PFSK-1 (cell line): Measurements from ENCODE around the gene CHMP4A.

Experiments used
- FOXP2 ChIP-seq: optimal IDR thresholded peaks from 2 replicates; pipeline ENCODE3; 2011; ENCODE audit warnings: borderline replicate concordance, control low read depth, inconsistent platforms; ENCODE audit not compliant: insufficient read depth; ENCODE audit errors: extremely low read length, extremely low read depth
- POLR2AphosphoS5 ChIP-seq: IDR thresholded peaks from 2 replicates; pipeline ENCODE4 v1.6.1; 2012; ENCODE audit warnings: low read depth, mild to moderate bottlenecking, control low read depth, low read length, moderate library complexity
- SIN3A ChIP-seq: IDR thresholded peaks from 2 replicates; pipeline ENCODE4 v1.6.1; 2012; ENCODE audit warnings: mild to moderate bottlenecking, low read length, moderate library complexity, borderline replicate concordance; ENCODE audit not compliant: insufficient read depth
- TAF1 ChIP-seq: IDR thresholded peaks from 2 replicates; pipeline ENCODE4 v1.6.1; 2012; ENCODE audit warnings: low read length, control low read depth, borderline replicate concordance; ENCODE audit not compliant: insufficient read depth
- TF ChIP-seq, protein P1 (sequence below), 2 experiments: IDR thresholded peaks; 2 replicates each; pipeline versions ENCODE4 v1.6.1 to v1.8.0; 2011 to 2012; ENCODE audit warnings: low read depth in 2 of 2, low read length in 2 of 2, control low read depth in 1 of 2, inconsistent platforms in 1 of 2, mild to moderate bottlenecking in 1 of 2, moderate library complexity in 1 of 2; ENCODE audit not compliant: insufficient read depth in 1 of 2

CHMP4A gene

GRCh38 chr14:24179294-24179960 lies 33.9 kb downstream of the CHMP4A start:
- no peak for TF ChIP-seq POLR2AphosphoS5

GRCh38 chr14:24178399-24179178 lies 34.7 kb downstream of the CHMP4A start:
- TF ChIP-seq POLR2AphosphoS5 (no peak), FOXP2 (no peak), SIN3A (no peak), TAF1 (no peak)
- TF ChIP-seq, protein P1, sequence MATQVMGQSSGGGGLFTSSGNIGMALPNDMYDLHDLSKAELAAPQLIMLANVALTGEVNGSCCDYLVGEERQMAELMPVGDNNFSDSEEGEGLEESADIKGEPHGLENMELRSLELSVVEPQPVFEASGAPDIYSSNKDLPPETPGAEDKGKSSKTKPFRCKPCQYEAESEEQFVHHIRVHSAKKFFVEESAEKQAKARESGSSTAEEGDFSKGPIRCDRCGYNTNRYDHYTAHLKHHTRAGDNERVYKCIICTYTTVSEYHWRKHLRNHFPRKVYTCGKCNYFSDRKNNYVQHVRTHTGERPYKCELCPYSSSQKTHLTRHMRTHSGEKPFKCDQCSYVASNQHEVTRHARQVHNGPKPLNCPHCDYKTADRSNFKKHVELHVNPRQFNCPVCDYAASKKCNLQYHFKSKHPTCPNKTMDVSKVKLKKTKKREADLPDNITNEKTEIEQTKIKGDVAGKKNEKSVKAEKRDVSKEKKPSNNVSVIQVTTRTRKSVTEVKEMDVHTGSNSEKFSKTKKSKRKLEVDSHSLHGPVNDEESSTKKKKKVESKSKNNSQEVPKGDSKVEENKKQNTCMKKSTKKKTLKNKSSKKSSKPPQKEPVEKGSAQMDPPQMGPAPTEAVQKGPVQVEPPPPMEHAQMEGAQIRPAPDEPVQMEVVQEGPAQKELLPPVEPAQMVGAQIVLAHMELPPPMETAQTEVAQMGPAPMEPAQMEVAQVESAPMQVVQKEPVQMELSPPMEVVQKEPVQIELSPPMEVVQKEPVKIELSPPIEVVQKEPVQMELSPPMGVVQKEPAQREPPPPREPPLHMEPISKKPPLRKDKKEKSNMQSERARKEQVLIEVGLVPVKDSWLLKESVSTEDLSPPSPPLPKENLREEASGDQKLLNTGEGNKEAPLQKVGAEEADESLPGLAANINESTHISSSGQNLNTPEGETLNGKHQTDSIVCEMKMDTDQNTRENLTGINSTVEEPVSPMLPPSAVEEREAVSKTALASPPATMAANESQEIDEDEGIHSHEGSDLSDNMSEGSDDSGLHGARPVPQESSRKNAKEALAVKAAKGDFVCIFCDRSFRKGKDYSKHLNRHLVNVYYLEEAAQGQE (IDR thresholded peaks at IDR 0.05; ENCODE audit: insufficient read depth in 1 of 2, low read depth in 2 of 2, low read length in 2 of 2) = no peak

- TF ChIP-seq POLR2AphosphoS5 (no peak), FOXP2 (no peak), SIN3A (no peak), TAF1 (no peak)
- TF ChIP-seq, protein P1 (IDR thresholded peaks at IDR 0.05; ENCODE audit: insufficient read depth in 1 of 2, low read depth in 2 of 2, low read length in 2 of 2) = no peak
These were observed 35.4 kb downstream of the CHMP4A start for GRCh38 chr14:24177891-24178290.

DNA sequence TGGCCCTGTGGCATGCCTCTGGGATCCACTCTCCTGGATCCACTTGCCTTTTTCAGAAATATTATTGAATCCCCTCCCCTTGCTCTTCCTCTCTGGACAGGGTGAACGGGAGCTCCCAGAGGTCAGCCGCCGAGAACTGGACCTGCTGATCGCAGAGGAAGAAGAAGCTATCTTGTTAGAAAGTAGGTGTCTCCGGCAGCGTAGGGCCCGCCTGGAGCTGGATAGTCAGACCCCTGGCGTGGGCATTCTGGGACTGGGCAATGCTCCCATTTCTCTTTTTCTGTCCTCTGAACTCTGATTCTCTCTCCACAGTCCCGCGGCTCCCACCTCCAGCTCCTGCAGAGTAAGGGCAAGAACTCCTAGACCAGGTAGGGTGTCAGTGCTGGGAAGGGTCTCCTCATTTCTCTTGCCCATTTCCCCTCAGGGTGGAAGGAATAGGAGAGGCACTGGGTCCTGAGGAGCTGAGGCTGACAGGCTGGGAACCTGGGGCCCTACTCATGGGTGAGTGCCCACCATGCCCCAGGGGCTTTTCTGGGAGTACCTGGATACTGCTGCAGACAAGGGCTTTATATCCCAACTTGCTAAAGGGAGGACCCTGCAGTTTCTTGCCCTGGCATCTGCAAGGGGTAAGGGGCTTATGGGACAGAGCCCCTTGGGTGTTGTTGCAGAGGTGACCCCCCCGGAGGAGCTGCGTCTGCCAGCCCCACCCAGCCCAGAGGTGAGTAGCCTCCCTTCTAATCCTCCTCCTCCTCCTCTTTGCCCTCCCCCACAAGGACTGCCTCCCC lies 36.1 kb downstream of the CHMP4A start:
- no peak for TF ChIP-seq POLR2AphosphoS5
- TF ChIP-seq, protein P1 (IDR thresholded peaks at IDR 0.05; ENCODE audit: insufficient read depth in 1 of 2, low read depth in 2 of 2, low read length in 2 of 2) = no peak

DNA sequence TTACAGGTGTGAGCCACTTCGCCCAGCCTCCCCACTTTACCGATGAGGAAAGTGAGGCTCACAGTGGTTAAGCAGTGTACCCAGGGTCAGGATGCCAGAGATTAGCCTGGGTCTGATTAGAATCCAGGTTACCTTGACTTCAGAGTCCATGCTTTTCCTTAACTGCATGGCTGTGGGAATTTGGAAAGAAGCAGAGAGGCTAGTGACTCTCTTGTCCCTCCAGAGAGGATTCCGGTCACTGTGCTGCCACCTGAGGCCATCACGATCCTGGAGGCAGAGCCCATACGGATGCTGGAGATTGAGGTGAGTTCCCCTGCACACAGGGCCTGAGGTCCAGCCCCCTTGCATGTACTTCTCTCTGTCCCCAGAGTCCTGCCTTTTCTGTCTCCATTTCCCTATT lies 36.7 kb downstream of the CHMP4A start:
- TF ChIP-seq SIN3A (no peak), POLR2AphosphoS5 (no peak), TAF1 (no peak), FOXP2 (no peak)
- TF ChIP-seq, protein P1 (IDR thresholded peaks at IDR 0.05; ENCODE audit: insufficient read depth in 1 of 2, low read depth in 2 of 2, low read length in 2 of 2) = no peak
